HG03175 (cell line): ENCODE measurements around the gene MALAT1.

Experiments used
- ATAC-seq: cut with Tn5 transposase; IDR thresholded peaks from one replicate; pipeline ENCODE4 v1.9.1; 2021; ENCODE audit warnings: mild to moderate bottlenecking, moderate library complexity; ENCODE audit not compliant: unreplicated experiment

Gene MALAT1

DNA sequence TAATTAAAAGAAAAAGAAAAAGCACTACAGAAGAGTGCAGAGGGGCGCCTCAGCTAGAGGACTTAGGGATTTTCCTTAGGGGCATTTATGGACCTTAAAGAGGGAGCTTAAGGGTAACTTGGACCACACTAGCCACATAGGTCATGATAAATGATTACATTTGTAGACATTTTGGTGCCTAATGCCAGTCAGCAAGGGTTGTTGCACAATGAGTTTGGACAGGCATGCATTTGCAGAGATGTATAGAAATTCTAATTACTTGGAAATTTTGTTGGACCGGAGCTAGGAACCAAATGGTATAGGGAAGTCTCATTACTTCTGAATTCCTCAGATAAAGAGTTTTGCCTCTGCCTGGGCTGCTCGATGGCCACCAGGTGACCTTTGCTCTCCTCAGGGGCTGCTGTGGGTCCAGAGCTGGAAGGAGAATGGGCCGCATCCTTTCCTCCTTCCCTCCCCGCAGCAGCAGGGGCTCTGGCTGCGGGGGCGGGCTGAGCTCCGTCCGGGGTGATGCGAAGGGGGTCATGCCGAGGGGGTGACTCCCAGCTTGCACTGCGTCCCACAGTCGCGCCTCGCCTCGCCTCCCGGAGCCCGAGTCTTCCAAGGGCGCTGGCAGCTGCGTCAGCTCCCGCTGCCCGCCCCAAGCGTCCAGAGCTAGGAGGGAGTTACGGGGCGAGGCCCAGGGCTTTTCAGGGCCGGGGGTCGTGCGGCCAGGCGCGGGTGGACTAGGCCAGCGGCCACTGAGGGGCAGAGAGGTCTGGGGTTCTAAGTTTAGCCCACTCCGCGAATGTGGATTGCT, 20.3 kb upstream of the MALAT1 start:
- no peak for ATAC-seq

DNA sequence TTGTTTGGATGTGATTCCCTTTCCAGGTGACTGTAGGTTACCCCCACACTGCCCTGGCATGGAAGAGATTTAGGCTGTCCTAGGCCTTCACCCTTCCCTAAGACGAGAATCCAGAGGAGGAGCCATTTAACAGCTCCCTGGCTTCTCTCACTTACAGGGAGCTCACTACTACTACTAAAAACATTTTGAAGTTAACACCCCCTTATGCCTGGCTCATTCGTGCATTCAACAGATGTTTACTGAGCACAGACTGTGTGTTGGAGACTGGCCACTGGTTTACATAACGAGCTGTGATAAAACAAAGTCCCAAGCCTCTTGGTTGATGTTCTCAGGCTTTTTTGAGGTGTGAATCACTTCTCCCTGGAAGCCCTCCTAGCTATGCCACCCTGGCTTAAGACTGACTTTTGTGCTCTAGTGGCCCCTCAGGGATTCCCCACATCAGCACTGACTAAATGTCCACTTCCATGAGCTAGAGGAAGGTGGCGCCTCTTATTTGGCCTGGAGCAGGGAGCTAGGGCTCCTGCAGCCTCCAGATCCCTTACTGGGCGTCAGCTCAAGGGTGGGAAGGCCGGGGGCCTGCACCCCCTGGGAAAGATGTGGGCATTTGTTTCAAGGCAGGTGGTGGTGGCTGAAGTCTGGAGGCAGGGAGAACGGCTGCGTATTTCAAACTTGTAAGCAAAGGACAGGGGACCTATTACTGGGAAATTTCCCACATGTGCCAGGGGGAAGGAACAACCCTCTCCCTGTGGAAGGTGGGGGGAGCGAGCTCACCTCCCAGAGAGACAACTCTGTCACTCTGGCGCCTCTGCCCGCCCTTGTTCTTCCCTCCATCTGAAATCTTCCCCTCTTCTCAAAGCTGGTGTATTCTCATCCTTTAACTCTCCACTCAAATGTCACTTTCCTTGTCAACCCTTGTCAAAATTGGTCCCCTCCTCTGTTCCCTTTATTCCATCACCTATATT, 19.4 kb upstream of the MALAT1 start:
- ATAC-seq: no peak

DNA sequence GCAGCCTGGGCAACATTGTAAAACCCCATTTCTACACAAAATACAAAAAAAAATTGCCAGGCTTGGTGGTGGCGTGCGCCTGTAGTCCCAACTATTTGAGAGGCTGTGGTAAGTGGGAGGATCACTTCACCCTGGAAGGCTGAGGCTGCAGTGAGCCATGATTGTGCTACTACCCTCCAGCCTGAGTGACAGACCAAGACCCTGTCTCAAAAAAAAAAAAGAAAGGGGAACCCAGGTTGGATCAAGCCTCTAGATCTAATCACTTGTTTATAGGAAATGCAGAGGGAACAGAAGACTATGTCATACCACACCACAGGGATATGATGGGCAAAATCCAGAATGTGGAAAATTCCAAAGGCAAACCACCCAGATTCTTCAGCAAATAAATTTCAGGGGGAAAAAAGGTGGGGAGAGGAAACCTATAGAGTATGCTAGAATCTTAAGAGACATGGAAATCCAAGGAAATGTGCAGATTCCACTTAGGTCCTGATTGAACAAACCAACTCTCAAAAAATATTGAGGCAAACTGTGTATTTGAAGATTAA, 16.5 kb upstream of the MALAT1 start:
- ATAC-seq: no peak

DNA sequence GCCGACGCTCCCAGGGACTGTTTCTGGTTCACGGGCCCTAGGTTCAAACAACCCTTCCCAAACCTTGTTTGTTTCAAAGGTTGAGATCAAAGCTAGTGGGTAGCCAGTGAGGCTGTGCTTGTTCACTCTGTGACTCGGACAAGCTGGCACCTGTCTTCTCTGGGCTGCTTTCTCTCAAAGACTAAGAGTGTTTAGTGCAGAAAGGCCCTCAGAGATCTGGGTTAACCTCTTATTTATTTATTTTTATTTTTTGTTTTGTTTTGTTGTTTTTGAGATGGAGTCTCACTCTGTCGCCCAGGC, 13.0 kb upstream of the MALAT1 start:
- ATAC-seq: no peak

DNA sequence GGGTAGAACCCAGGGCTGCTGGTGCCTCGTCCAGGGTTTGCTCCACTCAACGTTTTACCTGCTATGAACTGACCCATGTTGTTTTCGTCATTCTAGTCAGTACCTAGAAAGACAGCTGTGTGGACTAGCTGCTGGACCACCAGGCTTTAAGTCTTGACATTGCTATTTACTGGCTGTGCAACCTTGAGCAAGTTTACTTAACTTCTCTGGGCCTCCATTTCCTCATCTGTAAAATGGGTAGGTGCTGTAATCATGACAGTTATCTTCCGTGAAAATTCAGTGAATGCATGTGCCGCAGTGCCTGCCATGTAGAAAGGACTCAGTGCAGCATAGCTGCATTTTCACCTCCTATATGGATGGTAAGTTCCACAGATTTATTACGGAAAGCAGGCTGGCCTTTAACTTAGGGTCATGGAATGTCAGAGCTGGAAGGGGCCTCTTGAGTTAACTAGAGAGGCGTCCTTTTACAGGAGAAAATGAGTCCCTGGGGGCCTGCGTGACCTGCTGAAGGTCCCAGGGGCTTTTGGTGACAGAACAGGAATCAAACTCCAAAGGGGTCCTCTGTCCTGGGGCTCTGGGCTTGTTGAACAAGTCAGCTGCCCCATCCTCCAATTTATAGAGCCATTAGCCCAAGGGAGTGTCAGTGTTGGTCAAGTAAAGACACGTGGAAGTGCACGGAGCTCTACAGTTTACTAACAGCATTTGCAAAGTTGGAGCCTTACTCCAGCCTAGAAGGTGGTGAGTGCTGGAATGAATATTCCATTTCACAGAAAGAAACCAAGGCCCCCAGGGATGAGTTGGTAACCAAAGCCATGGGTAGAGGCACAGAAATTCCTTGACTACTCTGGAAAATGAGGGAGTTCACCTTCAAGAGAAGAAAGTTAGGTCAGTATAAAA, 12.0 kb upstream of the MALAT1 start:
- ATAC-seq: no peak

DNA sequence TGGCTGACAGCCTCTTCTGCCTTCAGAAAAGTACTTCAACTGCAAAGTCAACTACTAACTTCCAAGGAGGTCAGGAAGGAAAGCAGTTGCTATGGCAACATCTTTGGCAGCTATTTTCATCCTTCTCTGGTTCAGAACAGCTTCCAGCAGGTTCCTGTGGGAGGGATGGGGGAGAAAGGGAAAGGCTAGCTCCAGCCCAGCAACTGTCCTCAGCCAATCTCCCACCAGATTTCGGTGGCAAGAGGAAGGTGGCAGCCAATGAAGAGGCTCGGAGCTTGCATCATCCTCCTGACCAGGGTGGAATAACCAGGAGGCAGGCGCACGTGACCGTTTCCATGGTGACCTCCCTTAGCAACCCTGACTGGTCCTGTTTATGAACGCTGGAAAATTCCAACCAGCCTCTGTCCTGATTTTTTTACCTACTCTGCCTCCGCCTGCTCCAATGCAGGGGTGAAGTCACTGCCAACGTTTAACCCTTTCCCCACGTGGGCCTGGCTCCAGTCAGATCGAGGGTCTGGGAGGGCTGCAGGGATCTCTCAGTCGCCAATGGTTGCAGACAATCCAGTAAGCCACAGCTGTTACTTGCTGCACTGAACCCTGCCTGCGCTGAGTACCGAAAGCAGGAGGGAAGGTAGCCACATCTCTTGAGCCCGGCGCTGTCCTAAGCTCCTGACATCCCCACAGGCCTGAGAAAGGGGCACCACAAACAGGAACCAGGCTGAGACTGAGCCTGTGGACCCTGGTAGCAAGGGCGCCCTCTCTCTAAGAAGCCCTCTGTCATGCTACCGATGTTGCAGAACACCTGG, 11.2 kb upstream of the MALAT1 start:
- peak; percentile 42 for ATAC-seq

DNA sequence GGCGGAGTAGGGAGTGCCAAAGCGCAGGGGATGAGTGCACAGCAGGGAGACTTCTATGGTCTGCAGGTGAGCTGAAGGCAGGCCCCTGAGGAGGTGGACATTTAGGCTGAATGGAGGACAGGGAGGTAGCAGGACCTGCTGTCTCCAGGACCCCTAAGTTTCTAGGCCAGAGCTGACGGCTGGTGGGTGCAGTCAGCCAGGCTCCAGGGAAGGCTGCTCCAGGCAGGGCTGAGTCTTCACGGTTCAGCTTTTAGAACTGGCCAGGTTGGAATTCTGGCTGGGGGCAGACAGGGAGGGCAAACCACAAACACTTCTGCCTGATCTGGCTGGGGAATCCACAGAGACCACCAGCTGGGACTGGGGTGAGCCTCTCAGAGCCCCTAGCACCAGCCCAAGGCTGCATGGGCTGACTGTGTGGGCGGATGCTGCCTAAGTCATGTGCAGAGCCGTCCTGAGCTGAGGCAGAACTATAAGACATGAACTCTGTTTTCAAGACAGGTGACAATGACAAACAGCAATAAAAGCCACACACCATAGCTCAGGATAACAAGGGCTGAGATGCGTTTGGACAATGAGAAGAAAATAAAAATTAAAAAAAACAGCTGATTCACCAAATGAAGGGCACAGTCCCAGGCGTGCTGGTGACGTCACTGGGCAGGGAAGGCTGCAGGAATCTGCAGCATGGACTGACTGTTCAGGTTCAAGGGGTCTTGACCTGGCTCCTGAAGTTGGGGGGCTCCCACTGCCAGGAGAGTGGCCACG, 10.4 kb upstream of the MALAT1 start:
- ATAC-seq: no peak

DNA sequence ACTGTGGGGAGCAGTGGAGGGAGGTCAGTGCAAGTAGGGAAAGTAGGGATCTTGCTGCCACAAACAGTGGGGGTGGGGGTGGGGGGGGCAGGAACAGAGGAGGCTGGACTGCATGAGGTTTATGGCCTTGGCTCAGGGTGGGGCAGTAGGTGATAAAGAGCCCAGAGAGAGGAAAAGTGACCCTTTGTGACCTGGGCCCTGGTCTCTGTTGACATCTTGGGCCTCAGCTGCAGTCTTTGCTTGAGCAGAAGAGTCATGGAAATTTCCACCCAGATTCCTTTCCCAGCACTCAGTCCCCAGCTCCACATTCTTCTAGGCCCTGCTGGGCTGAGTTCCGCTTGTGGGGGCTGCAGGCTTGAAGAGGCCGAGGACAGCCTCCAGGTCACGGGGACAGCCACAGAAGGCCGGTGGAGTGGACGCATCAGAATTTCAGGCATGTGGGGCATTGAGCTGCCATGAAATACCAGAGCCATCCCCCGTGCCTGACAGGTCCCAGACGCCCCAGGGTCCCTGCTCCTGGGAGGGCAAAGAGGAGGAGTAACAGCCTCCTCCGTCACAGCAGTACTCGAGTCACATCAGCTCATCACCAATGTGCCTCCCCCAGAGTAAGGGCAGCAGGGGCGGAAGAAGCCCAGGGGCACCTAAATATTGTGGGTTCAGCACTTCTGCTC, 9.7 kb upstream of the MALAT1 start:
- ATAC-seq: no peak

DNA sequence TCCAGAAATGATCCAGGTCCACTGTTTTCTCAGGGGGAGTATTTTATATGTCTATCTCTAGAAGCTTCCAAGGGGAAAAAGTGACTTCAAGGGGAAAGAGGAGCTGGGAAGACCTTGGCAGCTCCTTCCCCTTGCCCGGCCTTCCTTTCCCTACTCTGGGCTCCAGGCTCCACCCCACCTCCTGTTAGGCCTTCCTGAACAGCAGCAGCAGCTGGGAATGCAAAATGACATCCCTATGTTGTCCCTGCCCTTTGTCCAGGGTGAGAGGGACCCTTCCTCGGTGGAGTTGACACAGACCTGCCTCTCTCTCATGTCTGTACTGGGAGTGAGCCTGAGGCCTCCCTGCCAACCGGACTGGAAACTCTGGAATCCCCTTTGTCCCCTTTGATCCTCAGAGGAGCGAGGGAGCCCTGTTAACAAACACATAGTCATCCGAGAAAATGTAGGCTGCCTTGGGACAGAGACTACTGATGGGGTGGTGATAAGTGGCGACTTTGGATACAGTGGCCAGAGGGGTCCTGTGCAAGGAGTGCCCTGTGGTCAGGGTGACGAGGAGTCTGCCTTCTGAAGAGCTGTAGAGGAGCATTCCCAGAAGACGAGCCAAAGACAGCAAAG, 9.0 kb upstream of the MALAT1 start:
- no peak for ATAC-seq

DNA sequence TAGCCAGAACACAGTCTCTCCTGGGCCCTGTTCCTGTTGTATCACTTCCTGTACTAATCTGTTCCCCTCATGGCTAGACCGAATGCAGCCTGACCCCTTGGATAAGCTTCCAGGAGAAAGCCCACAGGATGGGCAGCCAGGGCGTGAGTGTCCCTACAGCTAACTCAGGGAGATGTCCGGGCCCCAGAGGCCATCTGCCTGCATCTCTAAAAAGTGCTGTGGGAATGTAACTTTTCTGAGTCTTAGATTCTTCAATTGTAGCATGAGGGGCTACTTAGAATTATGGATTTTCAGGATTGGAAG, 7.7 kb upstream of the MALAT1 start:
- ATAC-seq: no peak

DNA sequence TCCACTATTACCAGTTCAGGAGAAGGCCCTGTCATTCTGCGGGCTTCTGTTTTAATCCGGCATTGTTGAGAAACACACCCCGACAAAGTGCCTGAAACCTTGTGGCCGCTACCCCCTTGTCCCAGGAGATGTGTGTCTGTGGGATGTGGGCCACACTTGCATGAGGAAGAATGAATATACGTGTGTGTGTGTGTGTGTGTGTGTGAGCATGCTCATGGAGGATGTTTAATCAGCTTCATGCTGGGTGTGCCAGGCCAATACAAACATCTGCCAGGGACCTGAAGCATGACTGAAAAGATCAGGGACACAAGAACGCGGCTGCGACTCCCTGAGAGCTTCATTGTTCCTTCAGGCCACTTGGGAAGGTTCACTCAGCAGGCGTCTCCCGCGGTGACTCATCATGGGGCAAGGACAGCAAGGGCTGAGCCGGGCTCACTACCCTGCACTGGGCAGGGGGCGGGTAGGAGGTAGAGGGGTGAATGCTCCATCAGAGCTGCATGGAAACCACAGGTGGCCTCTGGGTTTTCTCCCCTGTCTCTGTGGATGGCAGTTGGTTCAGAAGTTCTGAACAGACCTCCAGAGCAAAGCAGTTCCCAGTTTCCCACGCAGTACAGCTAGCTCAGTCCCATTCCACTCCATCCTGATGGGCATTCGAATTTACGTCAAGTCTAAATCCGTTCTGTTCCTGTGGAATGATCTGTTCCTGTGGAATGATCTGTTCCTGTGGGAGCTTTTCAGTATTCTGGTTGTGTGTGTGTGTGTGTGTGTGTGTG, 7.0 kb upstream of the MALAT1 start:
- ATAC-seq: no peak

DNA sequence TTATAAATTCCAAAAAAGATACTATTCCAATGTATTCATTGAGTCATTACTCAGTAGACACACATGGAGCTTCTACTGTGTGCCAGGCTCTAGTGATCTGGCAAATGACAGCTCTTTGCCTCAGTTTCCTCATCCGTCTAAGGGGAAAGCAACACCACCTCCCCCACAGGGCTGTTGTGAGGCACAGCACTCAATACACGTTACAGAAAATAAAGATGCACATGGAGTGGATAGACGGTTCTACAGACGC, 6.5 kb upstream of the MALAT1 start:
- no peak for ATAC-seq

DNA sequence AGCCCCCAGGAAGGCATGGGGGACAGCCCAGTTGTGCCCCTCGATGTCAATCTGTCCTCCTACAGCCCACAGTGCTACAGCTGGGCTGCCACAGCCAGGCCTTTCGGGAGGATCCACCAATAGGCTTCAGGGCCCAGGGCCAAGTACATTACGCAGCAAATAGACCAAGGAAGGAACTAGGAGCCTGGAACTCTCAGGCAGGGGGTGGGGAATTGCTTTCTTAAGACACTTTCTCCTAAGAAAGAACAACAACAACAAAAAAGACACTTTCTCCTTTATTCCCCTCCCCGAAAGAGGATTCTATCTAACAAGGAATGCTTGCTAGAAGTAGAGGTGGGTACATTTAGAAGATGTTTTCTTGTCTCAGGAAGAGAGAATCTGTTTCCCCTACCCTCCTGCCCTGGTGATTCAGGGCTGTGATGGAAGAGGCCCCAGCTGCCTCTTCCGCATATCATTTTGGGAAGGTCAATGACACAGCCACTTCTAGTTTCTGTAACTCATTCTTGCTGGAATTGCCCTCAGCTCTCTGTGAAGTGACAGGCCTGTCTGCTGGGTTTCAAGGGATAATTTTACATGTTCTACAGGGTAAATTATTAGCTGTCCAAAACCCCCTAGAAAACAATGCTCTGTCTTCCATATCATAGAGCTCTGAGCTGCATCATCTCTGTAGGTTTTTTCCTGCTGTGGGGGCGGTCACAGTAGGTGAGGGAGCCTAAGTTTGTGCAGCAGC, 6.0 kb upstream of the MALAT1 start:
- ATAC-seq: no peak

DNA sequence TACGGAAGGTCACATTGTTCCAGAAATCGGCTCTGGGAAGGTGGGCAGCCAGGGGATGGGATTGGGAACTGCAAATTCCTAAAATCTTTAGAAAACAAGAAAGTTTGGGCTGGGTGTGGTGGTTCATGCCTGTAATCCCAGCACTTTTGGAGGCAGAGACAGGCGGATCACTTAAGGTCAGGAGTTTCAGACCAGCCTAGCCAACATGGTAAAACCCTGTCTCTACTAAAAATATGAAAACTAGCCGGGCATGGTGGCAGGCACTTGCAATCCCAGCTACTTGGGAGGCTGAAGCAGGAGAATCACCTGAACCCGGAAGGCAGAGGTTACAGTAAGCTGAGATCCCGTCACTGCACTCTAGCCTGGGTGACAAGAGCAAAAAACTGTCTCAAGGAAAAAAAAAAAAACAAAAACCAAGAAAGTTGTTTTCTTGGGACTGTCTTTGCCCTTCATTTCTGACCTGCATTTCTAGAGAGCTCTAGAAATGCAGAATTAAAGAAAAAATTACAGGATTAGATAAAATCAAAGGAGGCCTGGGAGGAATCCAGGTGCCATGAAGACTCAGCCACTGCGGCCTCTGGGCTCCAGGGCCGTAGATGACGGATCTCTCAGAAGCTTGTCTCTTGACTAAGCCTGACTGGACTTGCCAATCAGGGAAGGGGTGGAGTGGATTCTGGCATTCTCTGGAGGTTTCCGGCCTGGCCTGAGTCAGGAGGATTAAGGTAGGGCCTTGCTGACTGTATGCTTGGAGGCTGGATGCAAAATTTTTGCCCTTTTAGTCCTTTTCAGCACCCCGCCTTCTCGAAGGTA, 5.3 kb upstream of the MALAT1 start:
- no peak for ATAC-seq

DNA sequence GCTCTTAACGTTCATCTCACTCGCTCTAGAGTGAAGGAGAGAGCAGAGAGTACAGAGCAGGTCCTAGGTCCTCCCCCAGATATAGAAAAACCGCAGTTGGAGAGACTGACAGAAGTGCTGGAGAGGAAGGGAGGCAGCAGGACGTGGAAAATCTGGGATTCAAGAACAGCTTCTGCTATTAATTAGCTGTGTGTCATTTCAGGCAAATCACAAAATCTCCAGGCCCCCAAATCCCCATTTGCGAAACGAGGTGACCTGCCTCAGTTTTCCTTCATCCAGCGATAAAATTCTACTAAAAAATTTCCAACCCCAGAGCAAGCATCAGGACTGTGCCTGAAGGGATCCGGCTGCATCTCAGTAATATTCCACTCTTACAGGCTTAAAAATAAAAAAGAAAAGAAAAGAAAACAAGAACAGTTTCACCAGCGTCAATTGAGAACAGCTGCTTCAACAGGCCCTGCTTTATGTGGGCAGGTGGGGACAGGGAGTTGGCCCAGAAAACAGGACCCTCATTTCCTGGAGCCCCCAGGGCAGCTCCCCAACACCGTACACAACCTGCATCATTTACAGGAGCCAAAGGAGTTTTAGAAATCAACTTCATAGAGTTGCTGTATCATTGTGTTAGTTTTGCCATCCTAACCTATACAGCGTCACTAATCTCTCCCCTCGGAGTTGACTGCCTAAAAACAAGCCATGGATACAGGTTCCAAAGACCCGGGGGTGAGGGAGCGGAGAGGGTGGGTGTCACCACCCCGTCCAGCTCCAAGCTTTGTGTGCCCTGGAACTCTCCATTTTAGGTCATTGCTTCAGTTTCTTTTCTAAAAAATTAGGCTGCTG, 2.3 kb upstream of the MALAT1 start:
- no peak for ATAC-seq
